Measurements from ENCODE around the gene RIC3.

- no peak for TF ChIP-seq CTCF (IDR thresholded peaks at IDR 0.05; ENCODE audit: poor library complexity)
- TF ChIP-seq EZH2 (IDR thresholded peaks at IDR 0.05; ENCODE audit: borderline replicate concordance), result no peak
- TF ChIP-seq EZH2phosphoT487 (IDR thresholded peaks at IDR 0.05; ENCODE audit: low read depth, severe bottlenecking, unreplicated experiment), result no peak
Measured at GRCh38 chr11:8202516-8203413, 33.9 kb upstream of the RIC3 start.
